ENCODE results near the gene OR7C2. TPM values are rescaled to one million over a fixed set of nuclear protein-coding genes. Genes with fewer than 3 reads are reported as not detected.
"Not testable (repeated sequence)": the region's sequence is repeated elsewhere in the genome, so short reads cannot be mapped to it uniquely, and the experiment has no call there.

The OR7C2 gene
- total and polyA plus RNA-seq, 3 donors from 2014 or later, result not detected

DNA sequence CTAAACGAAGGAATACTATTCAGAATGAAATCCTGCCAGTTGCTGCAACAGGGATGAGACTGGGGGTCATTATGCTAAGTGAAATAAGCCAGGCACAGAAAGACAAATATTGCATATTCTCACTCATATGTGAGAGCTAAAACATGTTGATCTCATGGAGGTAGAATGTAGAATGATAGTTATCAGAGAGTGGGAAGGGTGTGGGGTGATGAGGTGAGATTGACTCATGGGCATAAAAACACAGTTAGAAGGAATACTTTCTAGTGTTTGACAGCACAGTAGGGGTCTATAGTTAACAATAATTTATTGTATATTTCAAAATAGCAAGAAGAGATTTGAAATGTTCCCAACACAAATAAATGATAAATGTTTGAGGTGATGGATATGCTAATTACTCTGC, 7.8 kb upstream of the OR7C2 start:
- Histone ChIP-seq H3K9me3 (no peaks in the 10 kb centered on the region), H3K27ac (no peak overlapping the region), H3K4me3 (no peak overlapping the region), H3K4me1 (no peaks in the 10 kb centered on the region), H3K27me3 (no peaks in the 10 kb centered on the region), H3K36me3 (ENCODE audit: low read depth, missing control alignments) (no peaks in the 10 kb centered on the region)
- intact Hi-C loops (cut with DNase I; ENCODE audit: low total_unique reads), result no loop called here
- 50 to 78% methylated on average over 1 of the region's 1 CpG for WGBS, 2 donors
- no peak for DNase-seq
- TF ChIP-seq, protein P1, sequence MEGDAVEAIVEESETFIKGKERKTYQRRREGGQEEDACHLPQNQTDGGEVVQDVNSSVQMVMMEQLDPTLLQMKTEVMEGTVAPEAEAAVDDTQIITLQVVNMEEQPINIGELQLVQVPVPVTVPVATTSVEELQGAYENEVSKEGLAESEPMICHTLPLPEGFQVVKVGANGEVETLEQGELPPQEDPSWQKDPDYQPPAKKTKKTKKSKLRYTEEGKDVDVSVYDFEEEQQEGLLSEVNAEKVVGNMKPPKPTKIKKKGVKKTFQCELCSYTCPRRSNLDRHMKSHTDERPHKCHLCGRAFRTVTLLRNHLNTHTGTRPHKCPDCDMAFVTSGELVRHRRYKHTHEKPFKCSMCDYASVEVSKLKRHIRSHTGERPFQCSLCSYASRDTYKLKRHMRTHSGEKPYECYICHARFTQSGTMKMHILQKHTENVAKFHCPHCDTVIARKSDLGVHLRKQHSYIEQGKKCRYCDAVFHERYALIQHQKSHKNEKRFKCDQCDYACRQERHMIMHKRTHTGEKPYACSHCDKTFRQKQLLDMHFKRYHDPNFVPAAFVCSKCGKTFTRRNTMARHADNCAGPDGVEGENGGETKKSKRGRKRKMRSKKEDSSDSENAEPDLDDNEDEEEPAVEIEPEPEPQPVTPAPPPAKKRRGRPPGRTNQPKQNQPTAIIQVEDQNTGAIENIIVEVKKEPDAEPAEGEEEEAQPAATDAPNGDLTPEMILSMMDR (IDR thresholded peaks at IDR 0.05), result no peak
- no peak for TF ChIP-seq POLR2A (IDR thresholded peaks at IDR 0.05)

DNA sequence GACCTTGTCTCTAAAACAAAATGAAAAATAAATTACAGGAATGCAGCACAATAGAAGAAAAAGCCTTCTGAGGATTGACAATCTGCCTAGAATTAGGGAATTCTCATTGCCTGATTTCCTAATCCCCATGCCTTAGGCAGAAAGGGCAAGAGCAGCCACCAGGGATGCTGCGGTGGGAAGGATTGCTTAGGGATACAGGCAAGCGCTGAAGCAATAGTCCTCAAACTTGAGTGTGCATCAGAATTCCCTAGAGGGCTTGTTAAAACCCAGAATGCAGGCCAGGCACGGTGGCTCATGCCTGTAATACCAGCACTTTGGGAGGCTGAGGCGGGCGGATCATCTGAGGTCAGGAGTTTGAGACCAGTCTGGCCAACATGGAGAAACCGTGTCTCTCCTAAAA, 1.0 kb upstream of the OR7C2 start:
- intact Hi-C loops (cut with DNase I; ENCODE audit: low total_unique reads), result no loop called here
- Histone ChIP-seq H3K27me3 (no peaks in the 10 kb centered on the region), H3K4me1 (peaks cover 6% of the 10 kb centered on the region), H3K9me3 (no peaks in the 10 kb centered on the region), H3K36me3 (ENCODE audit: low read depth, missing control alignments) (no peaks in the 10 kb centered on the region), H3K4me3 (no peak overlapping the region), H3K27ac (no peak overlapping the region)
- no peak for DNase-seq
- no peak for TF ChIP-seq POLR2A (IDR thresholded peaks at IDR 0.05)
- TF ChIP-seq, protein P1 (IDR thresholded peaks at IDR 0.05), result no peak
- 86 to 91% methylated on average over 6 of the region's 6 CpGs for WGBS, 2 donors

DNA sequence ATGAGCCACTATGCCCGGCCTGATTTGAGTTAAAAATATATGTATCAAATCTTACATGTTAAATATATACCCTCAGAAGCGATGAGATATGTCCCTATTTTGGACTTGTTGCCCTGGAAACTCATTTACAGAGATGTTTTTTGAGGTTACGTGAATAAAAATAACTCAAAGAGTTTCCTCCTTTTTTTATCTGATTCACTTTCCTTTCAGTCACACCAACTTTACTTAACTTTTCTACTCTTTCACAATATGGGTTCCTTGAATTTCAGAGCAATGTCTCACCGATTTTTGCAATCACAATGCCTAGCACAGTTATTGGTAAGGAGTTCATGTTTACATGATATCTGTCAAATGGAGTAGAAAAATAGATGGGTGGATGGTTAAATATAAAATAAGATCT, 2.3 kb downstream of the OR7C2 start:
- WGBS, 2 donors, result 46 to 86% methylated on average over 4 of the region's 4 CpGs
- Histone ChIP-seq H3K36me3 (ENCODE audit: low read depth, missing control alignments) (no peaks in the 10 kb centered on the region), H3K27me3 (no peaks in the 10 kb centered on the region), H3K4me1 (peaks cover 6% of the 10 kb centered on the region), H3K9me3 (no peaks in the 10 kb centered on the region), H3K4me3 (no peak overlapping the region), H3K27ac (peak overlapping the region; percentile 25 to 26)
- no peak for TF ChIP-seq POLR2A (IDR thresholded peaks at IDR 0.05)
- TF ChIP-seq, protein P1 (IDR thresholded peaks at IDR 0.05), result no peak
- no peak for DNase-seq
- intact Hi-C loops (cut with DNase I; ENCODE audit: low total_unique reads), result no loop called here

DNA sequence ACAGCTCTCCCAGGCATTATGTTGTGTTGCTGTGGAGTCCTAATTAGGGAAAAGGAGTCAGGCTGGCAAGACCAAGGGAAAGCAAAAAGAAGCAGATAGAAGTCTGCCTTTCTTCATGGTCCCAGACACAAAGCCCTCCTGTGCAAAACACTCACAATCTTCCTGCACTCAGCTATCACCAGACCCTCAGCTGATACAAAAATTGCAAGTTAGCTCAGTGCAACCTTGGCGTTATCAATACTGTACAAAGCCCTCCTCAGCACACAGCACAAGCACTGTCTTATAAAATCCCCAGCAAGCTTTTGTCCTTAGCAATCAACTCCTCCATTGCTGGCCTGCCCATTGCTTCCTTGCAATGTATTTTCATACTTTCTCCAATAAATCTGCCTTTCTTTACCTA, 3.2 kb downstream of the OR7C2 start:
- Histone ChIP-seq H3K4me3 (no peak overlapping the region), H3K36me3 (ENCODE audit: low read depth, missing control alignments) (no peaks in the 10 kb centered on the region), H3K27me3 (no peaks in the 10 kb centered on the region), H3K9me3 (no peaks in the 10 kb centered on the region), H3K4me1 (peaks cover 6% of the 10 kb centered on the region), H3K27ac (peak overlapping the region; percentile 25 to 42)
- intact Hi-C loops (cut with DNase I; ENCODE audit: low total_unique reads), result no loop called here
- peak; percentile 87 for DNase-seq
- TF ChIP-seq POLR2A (IDR thresholded peaks at IDR 0.05), result no peak
- TF ChIP-seq, protein P1 (IDR thresholded peaks at IDR 0.05), result no peak
- whole genome bisulfite sequencing, 2 donors, result 50 to 53% methylated on average over 1 of the region's 1 CpG

DNA sequence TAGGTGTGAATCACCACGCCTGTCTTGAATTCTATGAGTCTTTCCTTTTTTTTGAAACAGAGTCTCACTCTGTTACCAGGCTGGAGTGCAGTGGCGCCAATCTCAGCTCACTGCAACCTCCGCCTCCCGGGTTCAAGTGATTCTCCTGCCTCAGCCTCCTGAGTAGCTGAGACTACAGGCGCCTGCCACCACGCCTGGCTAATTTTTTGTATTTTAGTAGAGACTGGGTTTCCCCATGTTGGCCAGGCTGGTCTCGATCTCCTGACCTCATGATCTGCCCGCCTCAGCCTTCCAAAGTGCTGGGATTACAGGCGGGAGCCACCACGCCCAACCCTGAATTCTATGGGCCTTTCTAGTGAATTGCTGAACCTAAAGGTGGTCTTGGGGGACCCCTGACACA, 8.1 kb downstream of the OR7C2 start:
- H3K27me3 ChIP-seq; H3K27ac ChIP-seq; H3K4me1 ChIP-seq; H3K9me3 ChIP-seq; DNase-seq; H3K36me3 ChIP-seq (ENCODE audit: low read depth, missing control alignments); intact Hi-C loops (cut with DNase I; ENCODE audit: low total_unique reads); H3K4me3 ChIP-seq: not testable (repeated sequence)
- WGBS, 2 donors, result 91 to 92% methylated on average over 10 of the region's 10 CpGs
